ENCODE measurements around the gene SLC2A4RG. TPM values are rescaled to one million over a fixed set of nuclear protein-coding genes. Genes with fewer than 3 reads are reported as not detected.

Gene SLC2A4RG
- total and polyA plus RNA-seq, 2 of the 13 experiments (the other 11 are each of a cell fraction or from before 2014, with no cell fraction given) = 91.4 to 95.9 TPM

DNA sequence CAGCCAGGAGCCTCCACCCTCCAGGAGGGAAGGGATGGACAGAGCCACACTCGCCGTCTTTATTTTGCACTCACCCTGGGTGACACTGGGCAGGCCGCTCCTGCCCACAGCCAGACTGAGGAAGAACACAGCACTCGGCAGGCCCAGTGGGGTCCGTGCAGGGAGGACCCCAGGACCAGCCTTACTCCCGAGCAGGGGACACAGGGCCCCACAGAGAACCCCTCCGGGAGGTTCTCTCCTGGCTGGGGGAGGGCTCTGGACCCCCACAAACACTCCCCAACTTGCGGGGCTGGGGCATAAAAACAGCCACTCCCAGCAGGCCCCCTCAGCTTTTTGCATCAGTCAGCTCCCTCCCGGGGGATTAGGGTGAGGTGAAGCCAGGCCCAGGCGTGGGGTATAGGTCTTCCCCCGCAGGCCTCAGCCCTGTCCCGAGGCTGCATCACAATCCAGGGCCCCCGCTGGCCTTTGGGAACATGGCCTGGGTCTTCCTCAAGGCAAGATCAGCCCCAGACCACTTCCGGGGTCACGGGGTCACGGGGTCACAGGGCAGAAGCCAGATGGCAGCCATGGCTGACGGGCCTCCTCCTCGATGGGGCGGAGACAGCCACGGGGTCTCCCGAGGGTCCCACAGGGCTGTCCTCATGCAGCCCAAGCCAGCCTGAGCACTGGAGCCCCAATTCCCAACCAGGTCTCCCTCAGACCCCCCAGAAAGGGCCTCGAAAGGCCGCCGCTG, 39.9 kb upstream of the SLC2A4RG start (continued):
- TF ChIP-seq ZNF343 (CRISPR knock-in tag; IDR thresholded peaks at IDR 0.05) (peak; percentile 30; the same call in 1 of the 2 replicates), ZBTB3 (CRISPR knock-in tag; IDR thresholded peaks at IDR 0.05; ENCODE audit: borderline replicate concordance, low read depth) (no peak), NR2C2 (CRISPR knock-in tag; IDR thresholded peaks at IDR 0.05; ENCODE audit: borderline replicate concordance) (peak; percentile 91), YY1 (IDR thresholded peaks at IDR 0.05; ENCODE audit: insufficient read depth, insufficient replicate concordance, low read depth, low read length) (no peak), PPARG (CRISPR knock-in tag; conservative IDR thresholded peaks at IDR 0.05) (no peak), ZNF891 (CRISPR knock-in tag; IDR thresholded peaks at IDR 0.05) (0 out of 2 replicates have a peak, but pooled peaks have one; percentile 7), ZSCAN30 (CRISPR knock-in tag; IDR thresholded peaks at IDR 0.05) (no peak), ZNF260 (CRISPR knock-in tag; IDR thresholded peaks at IDR 0.05; ENCODE audit: borderline replicate concordance, low read depth) (no peak), EP300 (IDR thresholded peaks at IDR 0.05; ENCODE audit: low read depth in 2 of 2, low read length in 2 of 2) (no peak), EP300 (CRISPR knock-in tag; IDR thresholded peaks at IDR 0.05; ENCODE audit: borderline replicate concordance) (no peak), ZNF234 (CRISPR knock-in tag; conservative IDR thresholded peaks at IDR 0.05) (no peak), ZNF329 (CRISPR knock-in tag; IDR thresholded peaks at IDR 0.05; ENCODE audit: low read depth) (no peak), CCDC6 (CRISPR knock-in tag; IDR thresholded peaks at IDR 0.05) (no peak), CHD4 (IDR thresholded peaks at IDR 0.05; ENCODE audit: borderline replicate concordance, low read length) (no peak), PHF20 (CRISPR knock-in tag; IDR thresholded peaks at IDR 0.05) (no peak), MBD4 (IDR thresholded peaks at IDR 0.05; ENCODE audit: borderline replicate concordance, low read length) (no peak), ZSCAN21 (CRISPR knock-in tag; IDR thresholded peaks at IDR 0.05; ENCODE audit: borderline replicate concordance) (no peak), DR1 (CRISPR knock-in tag; IDR thresholded peaks at IDR 0.05) (peak; percentile 40; the same call in 1 of the 2 replicates), RELA (CRISPR knock-in tag; IDR thresholded peaks at IDR 0.05) (no peak), ZBTB7A (CRISPR knock-in tag; IDR thresholded peaks at IDR 0.05) (0 out of 2 replicates have a peak, but pooled peaks have one; percentile 16), GTF2F1 (IDR thresholded peaks at IDR 0.05; ENCODE audit: low read length) (no peak), ZNF780A (CRISPR knock-in tag; IDR thresholded peaks at IDR 0.05) (no peak), NFATC3 (CRISPR knock-in tag; IDR thresholded peaks at IDR 0.05) (0 out of 2 replicates have a peak, but pooled peaks have one; percentile 40), ZNF253 (CRISPR knock-in tag; IDR thresholded peaks at IDR 0.05; ENCODE audit: borderline replicate concordance) (no peak)
- TF ChIP-seq, protein P1, sequence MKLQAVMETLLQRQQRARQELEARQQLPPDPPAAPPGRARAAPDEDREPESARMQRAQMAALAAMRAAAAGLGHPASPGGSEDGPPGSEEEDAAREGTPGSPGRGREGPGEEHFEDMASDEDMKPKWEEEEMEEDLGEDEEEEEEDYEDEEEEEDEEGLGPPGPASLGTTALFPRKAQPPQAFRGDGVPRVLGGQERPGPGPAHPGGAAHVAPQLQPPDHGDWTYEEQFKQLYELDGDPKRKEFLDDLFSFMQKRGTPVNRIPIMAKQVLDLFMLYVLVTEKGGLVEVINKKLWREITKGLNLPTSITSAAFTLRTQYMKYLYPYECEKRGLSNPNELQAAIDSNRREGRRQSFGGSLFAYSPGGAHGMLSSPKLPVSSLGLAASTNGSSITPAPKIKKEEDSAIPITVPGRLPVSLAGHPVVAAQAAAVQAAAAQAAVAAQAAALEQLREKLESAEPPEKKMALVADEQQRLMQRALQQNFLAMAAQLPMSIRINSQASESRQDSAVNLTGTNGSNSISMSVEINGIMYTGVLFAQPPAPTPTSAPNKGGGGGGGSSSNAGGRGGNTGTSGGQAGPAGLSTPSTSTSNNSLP (IDR thresholded peaks at IDR 0.05; ENCODE audit: low read depth, low read length) = no peak
- TF ChIP-seq, protein P2, sequence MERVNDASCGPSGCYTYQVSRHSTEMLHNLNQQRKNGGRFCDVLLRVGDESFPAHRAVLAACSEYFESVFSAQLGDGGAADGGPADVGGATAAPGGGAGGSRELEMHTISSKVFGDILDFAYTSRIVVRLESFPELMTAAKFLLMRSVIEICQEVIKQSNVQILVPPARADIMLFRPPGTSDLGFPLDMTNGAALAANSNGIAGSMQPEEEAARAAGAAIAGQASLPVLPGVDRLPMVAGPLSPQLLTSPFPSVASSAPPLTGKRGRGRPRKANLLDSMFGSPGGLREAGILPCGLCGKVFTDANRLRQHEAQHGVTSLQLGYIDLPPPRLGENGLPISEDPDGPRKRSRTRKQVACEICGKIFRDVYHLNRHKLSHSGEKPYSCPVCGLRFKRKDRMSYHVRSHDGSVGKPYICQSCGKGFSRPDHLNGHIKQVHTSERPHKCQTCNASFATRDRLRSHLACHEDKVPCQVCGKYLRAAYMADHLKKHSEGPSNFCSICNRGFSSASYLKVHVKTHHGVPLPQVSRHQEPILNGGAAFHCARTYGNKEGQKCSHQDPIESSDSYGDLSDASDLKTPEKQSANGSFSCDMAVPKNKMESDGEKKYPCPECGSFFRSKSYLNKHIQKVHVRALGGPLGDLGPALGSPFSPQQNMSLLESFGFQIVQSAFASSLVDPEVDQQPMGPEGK (CRISPR knock-in tag; IDR thresholded peaks at IDR 0.05) = no peak; the same call in 1 of the 2 replicates
- TF ChIP-seq, protein P3, sequence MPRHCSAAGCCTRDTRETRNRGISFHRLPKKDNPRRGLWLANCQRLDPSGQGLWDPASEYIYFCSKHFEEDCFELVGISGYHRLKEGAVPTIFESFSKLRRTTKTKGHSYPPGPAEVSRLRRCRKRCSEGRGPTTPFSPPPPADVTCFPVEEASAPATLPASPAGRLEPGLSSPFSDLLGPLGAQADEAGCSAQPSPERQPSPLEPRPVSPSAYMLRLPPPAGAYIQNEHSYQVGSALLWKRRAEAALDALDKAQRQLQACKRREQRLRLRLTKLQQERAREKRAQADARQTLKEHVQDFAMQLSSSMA (CRISPR knock-in tag; IDR thresholded peaks at IDR 0.05) = no peak

Data from HepG2 (cell line).